Fibroblast of gingiva (primary cell): Measurements from ENCODE around the gene RITA1.

Experiments
- DNase-seq: peaks from one replicate; pipeline ENCODE4 v3.0.0-alpha.2; 2011; ENCODE audit warnings: low read depth

RITA1 gene

DNA sequence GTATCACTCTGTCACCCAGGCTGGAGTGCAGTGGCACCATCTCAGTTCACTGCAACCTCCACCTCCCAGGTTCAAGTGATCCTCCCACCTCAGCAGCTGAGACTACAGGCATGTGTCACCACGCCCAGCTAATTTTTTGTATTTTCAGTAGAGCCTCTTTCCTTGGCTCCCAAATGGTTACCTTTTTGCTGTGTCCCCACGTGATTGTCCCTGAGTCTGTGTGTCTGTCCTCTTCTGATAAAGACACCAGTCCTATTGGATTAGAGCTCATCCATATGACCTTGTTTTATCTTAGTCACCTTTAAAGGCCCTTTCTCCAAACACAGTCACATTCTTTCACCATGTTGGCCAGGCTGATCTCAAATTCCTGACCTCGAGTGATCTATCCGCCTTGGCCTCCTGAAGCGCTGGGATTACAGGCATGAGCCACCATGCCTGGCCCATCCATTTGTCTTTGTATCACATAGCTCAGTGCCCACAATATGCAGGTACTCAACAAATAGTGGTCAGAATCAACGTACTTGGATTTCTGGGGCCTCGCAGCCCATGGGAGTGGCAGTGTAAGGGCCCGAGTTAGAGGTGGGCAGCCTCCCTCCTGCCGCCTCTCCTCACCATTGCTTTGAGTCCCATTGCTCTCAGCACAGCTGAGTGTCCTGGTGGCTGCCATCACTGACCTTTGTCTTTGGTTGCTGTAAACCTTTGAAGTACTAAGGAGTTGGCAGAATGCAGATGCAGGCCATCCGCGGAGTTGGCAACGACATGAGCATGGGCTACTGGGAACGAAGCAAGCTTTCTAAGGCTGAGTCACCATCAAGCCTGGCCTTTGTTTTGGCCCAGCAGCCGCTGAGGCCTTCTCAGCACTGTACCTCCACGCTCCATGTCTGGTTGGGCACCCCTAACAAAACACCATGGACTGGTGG lies 45.1 kb downstream of the RITA1 start:
- no peak for DNase-seq

DNA sequence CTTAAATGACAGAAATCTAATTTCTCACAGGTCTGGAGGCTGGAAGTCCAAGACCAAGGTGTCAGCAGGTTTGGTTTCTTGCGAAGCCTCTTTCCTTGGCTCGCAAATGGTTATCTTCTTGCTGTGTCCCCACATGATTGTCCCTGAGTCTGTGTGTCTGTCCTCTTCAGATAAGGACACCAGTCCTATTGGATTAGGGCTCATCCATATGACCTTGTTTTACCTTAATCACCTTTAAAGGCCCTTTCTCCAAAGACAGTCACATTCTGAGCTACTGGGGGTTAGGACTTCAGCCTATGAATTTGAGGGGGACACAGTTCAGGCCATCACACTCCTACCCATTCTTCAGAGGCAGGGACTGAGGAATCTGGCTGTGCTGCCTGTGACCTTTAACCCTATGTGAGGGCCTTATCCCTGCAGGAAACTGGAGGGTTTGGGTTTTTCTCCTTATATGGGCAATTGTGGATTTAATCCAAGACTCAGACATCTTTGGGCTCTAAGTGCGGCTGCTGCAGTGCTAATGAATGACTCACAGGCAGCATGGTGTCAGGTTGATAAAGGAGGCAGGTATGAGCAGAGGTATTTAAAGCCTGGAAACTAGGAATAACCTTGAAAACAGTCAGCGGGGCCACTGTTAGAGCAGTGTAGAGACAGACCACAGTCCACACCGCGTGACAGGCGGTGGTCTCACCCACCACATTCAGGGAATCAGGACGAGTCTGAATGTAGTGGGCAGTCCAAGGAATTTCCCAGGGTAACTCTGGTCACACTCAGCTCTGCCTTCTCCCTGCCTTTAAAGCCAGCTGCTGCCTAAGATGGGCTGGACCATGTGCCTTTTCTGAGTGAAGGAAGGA lies 45.9 kb downstream of the RITA1 start:
- no peak for DNase-seq

DNA sequence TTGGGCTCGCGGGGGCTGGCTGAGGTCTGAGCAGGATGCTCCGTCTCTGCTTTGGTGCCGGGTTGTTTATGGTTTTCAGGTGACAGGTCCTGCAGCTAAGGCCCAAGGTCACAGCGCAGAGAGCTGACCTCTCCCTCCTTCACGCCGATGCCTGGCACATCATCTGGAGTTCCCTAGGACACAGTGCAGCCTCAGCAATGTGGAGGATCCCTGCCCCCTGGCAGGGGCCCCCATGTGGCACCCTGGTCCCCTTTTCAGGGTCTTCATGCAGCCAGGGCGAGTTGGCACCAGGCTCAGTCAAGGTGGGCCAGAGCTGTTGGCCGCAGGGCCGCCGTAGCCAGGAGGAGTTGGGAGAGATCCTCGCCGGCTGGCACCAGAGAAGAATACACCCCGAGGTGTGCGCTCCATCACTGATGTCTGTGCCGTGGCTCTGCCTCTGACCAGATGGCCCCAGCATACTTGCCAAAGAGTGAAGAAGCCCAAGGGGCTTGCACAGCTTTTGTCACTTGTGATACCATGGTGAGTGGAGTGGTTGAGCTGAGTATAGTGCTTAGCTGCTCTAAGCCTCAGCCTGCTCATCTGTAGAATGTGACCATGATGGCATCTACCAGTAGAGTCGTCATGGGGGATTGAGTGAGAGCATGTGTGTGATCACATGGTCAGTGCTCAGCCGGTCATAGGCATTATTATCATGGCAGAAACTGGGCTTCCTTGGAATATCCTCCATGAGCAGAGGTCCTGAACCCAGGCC lies 46.7 kb downstream of the RITA1 start:
- DNase-seq = no peak

- peak; percentile 84 for DNase-seq
Observed at GRCh38 chr12:113232840-113233585, 47.5 kb downstream of the RITA1 start.

- no peak for DNase-seq
Observed at GRCh38 chr12:113233967-113234366, 48.4 kb downstream of the RITA1 start.

DNA sequence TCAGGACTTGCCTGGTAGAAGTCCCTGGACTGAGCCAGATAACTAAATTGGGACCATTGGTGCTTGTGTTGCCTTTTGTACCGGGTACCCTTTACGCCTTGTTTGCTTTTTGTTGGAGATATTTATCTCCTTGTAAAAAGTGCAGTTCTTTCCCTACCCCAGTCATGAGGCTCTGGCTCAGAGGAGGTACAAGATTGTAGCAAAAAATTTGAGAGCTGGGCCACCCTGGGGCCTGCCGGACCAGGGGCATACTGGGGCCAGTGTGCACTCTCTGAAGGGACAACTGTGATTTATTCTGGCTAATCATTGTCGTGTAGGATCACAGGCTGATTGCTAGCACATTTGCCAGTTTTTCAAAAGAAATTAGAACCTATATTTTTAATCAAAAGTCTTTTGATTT lies 49.0 kb downstream of the RITA1 start:
- no peak for DNase-seq

- no peak for DNase-seq
Observed at GRCh38 chr12:113235976-113236375, 50.5 kb downstream of the RITA1 start.

GRCh38 chr12:113236539-113237399 lies 51.2 kb downstream of the RITA1 start:
- no peak for DNase-seq

DNA sequence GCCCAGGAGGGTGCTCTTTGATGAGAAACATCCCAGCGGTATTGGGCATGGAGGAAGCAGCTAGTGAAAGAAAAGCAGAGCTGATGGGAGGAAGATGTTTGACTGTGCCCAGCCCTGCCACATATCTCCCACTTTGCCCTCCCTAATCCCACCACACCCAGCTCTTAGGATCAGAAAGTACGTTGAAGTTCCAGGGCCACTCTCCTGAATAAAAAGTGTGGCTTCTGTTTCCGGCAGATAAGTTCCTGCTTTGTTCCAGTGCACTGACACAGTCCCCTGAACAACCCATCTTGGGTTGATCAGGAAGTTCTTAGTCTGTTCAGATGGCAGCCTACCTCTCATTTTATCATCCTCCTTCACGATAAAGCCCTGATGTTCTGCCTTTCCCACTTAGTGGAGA lies 52.2 kb downstream of the RITA1 start:
- no peak for DNase-seq

- DNase-seq = no peak
Observed at GRCh38 chr12:113238309-113238708, 52.8 kb downstream of the RITA1 start.

- no peak for DNase-seq
Observed at GRCh38 chr12:113239288-113239771, 53.8 kb downstream of the RITA1 start.

- no peak for DNase-seq
Observed at GRCh38 chr12:113239811-113240331, 54.4 kb downstream of the RITA1 start.

- DNase-seq = no peak
Observed at GRCh38 chr12:113240395-113240794, 54.9 kb downstream of the RITA1 start.

- DNase-seq = peak; percentile 91
Observed at GRCh38 chr12:113241191-113242025, 55.9 kb downstream of the RITA1 start.
